Posterior cingulate gyrus (tissue), 11 donors: ENCODE results near the gene OVCH2.

Source experiments
- DNase-seq, 10 donors: peaks; one replicate each; pipeline versions ENCODE4 v3.0.0 to v3.0.0-alpha.2; 2020 to 2021; ENCODE audit warnings: mixed read lengths in 3 of 10
- intact Hi-C: fragments of 100-400 bp; cut with DNase I; formaldehyde crosslinking; loops from one replicate; pipeline ENCODE4 v1.15.1; 2023

OVCH2 gene

DNA sequence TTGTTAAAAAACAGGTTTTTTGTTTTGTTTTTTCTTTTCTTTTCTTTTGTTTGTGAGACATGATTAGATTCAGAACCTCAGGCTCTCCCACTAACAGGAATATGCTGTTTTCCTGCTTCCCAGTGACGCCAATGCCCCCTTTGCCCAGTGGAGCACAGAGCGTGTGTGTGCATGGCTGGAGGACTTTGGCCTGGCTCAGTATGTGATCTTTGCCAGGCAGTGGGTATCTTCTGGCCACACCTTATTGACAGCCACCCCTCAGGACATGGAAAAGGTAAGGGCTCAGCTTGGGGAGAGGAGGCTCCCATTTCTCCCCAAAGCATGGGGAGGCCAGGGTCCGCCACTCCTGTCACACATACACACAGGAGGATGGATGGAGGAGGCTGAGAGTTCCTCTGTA, 58.0 kb downstream of the OVCH2 start:
- no peak for DNase-seq
- intact Hi-C loops, result no loop called here

- no peak for DNase-seq
- intact Hi-C loops, result no loop called here
These were observed 59.4 kb downstream of the OVCH2 start for GRCh38 chr11:7646866-7647265.

DNA sequence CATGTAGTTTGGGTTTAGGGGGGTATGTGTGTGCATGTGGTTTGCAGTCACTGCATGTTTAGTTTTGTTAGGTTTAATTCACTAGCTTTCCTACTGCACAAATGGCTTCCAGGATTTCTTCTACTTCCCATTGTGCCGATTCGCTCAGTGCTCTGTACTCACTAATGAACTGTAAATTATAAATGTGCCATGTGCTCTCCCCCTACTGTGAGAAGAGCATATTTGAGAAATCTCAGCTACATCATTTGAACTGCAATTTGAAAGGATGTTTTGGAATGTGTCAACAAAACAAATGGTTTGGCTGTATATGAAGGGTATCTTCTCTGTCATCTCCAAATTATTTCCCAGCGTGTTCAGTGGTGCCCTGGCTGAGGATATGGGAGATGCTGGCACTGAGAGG, 61.1 kb downstream of the OVCH2 start:
- intact Hi-C loops, result no loop called here
- DNase-seq, result no peak

DNA sequence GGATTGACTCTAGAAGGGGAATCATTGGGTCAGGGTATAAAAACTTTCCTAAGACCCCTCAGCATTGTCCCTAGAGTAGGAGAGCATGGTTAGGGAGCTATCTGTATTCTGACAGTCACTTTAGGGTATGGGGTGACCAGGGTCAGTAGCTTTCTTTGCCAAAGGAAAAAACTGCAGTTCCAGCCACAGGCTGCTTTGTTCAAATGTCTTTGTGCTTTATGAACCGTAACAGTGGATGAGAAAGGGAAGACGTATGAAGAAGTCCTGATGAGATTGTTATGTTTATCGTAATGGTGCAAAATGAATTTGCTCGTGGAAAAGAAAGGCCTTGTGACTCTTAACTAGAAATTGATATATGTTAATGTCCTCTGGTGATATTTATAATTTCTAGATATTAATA, 63.0 kb downstream of the OVCH2 start:
- no peak for DNase-seq
- intact Hi-C loops, result no loop called here

DNA sequence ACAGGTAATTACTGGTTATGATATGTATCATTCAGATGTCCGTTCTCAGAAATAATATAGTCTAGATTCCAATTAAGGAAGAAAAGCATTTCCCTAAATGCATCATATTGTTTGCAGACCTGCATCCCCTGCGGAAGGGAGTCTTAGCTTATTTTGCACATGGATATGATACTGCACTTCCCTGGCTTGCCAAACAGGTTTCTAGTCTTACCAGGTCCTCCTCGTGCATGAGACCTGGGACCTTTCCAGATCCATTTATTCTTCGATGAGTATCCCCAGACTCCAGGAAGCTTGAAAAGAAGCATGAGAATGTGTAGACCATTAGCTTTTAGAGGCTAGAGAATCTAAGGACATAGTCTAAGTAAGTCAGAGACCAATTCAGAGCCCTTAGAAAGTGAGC, 63.5 kb downstream of the OVCH2 start:
- intact Hi-C loops, result no loop called here
- no peak for DNase-seq

DNA sequence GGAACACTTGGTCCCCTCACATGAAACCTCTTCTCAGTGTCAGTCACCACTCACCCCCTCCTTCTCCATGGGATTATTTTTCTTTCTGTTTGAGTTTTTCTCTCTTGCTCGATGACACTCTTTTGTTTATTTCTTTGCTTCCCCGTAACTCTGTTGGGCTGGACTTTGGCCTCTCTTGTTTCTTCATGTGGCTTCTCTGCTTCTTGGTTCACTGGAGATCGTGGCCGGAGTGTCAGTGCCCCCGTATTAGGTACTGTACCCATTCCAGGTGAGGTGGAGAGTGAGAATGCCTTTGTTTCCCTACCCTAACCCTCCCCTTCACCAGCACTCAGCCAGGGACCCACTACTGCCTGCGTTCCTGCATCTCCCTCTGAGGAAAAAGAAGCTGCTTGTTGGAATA, 65.5 kb downstream of the OVCH2 start:
- intact Hi-C loops, result no loop called here

GRCh38 chr11:7639643-7640025, 66.6 kb downstream of the OVCH2 start:
- DNase-seq, result no peak
- intact Hi-C loops, result no loop called here

More for the DNA sequence above, 65.5 kb downstream of the OVCH2 start:
- no peak for DNase-seq
